H9 (cell line): Measurements from ENCODE around the gene ETV2. TPM values are rescaled to one million over a fixed set of nuclear protein-coding genes. Genes with fewer than 3 reads are reported as not detected.

ENCODE experiments used
- DNase-seq: peaks from one replicate; pipeline ENCODE4 v3.0.0-alpha.2; 2017
- H2AFZ ChIP-seq: one replicate; pipeline ENCODE4 v1.6.1; 2013; ENCODE audit warnings: mild to moderate bottlenecking, low read length, control low read depth, moderate library complexity
- H2AK5ac ChIP-seq: 2 replicates; pipeline ENCODE4 v1.6.1; 2013; ENCODE audit warnings: low read length, control low read depth, mixed read lengths; ENCODE audit not compliant: insufficient read length
- H2BK120ac ChIP-seq: one replicate; pipeline ENCODE4 v1.6.1; 2013; ENCODE audit warnings: low read depth, mild to moderate bottlenecking, low read length, control low read depth, inconsistent platforms; ENCODE audit not compliant: poor library complexity, severe bottlenecking
- H2BK12ac ChIP-seq: 2 replicates; pipeline ENCODE4 v1.6.1; 2013; ENCODE audit warnings: low read length, control low read depth, mixed read lengths, low read depth; ENCODE audit not compliant: insufficient read length
- H2BK15ac ChIP-seq: 2 replicates; pipeline ENCODE4 v1.6.1; 2013; ENCODE audit warnings: low read depth, low read length, control low read depth
- H2BK20ac ChIP-seq: one replicate; pipeline ENCODE4 v1.6.1; 2013; ENCODE audit warnings: low read depth, mild to moderate bottlenecking, low read length, control low read depth, inconsistent platforms; ENCODE audit not compliant: poor library complexity, severe bottlenecking
- H2BK5ac ChIP-seq: 2 replicates; pipeline ENCODE4 v1.6.1; 2013; ENCODE audit warnings: low read length, control low read depth, mixed read lengths; ENCODE audit not compliant: insufficient read length
- H3K14ac ChIP-seq: 2 replicates; pipeline ENCODE4 v1.6.1; 2013; ENCODE audit warnings: low read length, control low read depth; ENCODE audit not compliant: insufficient read depth
- H3K18ac ChIP-seq: 2 replicates; pipeline ENCODE4 v1.6.1; 2013; ENCODE audit warnings: low read depth, mild to moderate bottlenecking, mixed read lengths, low read length, control low read depth; ENCODE audit not compliant: insufficient read length
- H3K23ac ChIP-seq: 2 replicates; pipeline ENCODE4 v1.6.1; 2013; ENCODE audit warnings: low read length, control low read depth, mixed read lengths, low read depth; ENCODE audit not compliant: insufficient read length
- H3K23me2 ChIP-seq: 2 replicates; pipeline ENCODE4 v1.6.1; 2013; ENCODE audit warnings: low read depth, mild to moderate bottlenecking, mixed read lengths, low read length, control low read depth; ENCODE audit not compliant: insufficient read length, poor library complexity, severe bottlenecking
- H3K27ac ChIP-seq: 2 replicates; pipeline ENCODE4 v1.5.1; 2013; ENCODE audit warnings: low read length, control low read depth, mixed read lengths, low read depth; ENCODE audit not compliant: insufficient read length
- H3K27me3 ChIP-seq: 2 replicates; pipeline ENCODE4 v1.6.1; 2013; ENCODE audit warnings: low read length, control low read depth, inconsistent platforms; ENCODE audit not compliant: insufficient read depth
- H3K4ac ChIP-seq: 2 replicates; pipeline ENCODE4 v1.6.1; 2013; ENCODE audit warnings: low read depth, mild to moderate bottlenecking, control low read depth, inconsistent platforms, low read length, moderate library complexity
- H3K4me1 ChIP-seq: 2 replicates; pipeline ENCODE4 v1.6.1; 2013; ENCODE audit warnings: low read length, control low read depth, inconsistent platforms; ENCODE audit not compliant: insufficient read depth
- H3K4me2 ChIP-seq: 2 replicates; pipeline ENCODE4 v1.6.1; 2013; ENCODE audit warnings: low read length, control low read depth, mixed read lengths; ENCODE audit not compliant: insufficient read length, insufficient read depth
- H3K56ac ChIP-seq: 2 replicates; pipeline ENCODE4 v1.6.1; 2013; ENCODE audit warnings: low read depth, mild to moderate bottlenecking, mixed read lengths, low read length, control low read depth; ENCODE audit not compliant: insufficient read length
- H3K79me1 ChIP-seq: 2 replicates; pipeline ENCODE4 v1.6.1; 2013; ENCODE audit warnings: low read depth, mild to moderate bottlenecking, moderate library complexity, low read length, control low read depth, inconsistent platforms; ENCODE audit not compliant: insufficient read depth, poor library complexity, severe bottlenecking
- H3K79me2 ChIP-seq: 2 replicates; pipeline ENCODE4 v1.6.1; 2013; ENCODE audit warnings: low read length, control low read depth, inconsistent platforms; ENCODE audit not compliant: insufficient read depth
- H3K9ac ChIP-seq: 2 replicates; pipeline ENCODE4 v1.6.1; 2013; ENCODE audit warnings: low read length, control low read depth, mixed read lengths; ENCODE audit not compliant: insufficient read length; ENCODE audit errors: extremely low read depth
- H3K9me3 ChIP-seq: one replicate; pipeline ENCODE4 v1.6.1; 2013; ENCODE audit warnings: low read depth, low read length, inconsistent platforms; ENCODE audit not compliant: control insufficient read depth
- H3T11ph ChIP-seq: one replicate; pipeline ENCODE4 v1.6.1; 2013; ENCODE audit warnings: mild to moderate bottlenecking, low read length, control low read depth, inconsistent platforms
- H4K20me1 ChIP-seq: one replicate; pipeline ENCODE4 v1.6.1; 2013; ENCODE audit not compliant: control insufficient read depth, insufficient read length, insufficient read depth
- H4K5ac ChIP-seq: 2 replicates; pipeline ENCODE4 v1.6.1; 2013; ENCODE audit warnings: low read depth, mild to moderate bottlenecking, mixed read lengths, low read length, control low read depth; ENCODE audit not compliant: insufficient read length
- H4K8ac ChIP-seq: replicated peaks from 2 replicates; pipeline ENCODE4 v1.6.1; 2013; ENCODE audit warnings: low read length, control low read depth, mixed read lengths, low read depth; ENCODE audit not compliant: insufficient read length
- H4K91ac ChIP-seq: 2 replicates; pipeline ENCODE4 v1.6.1; 2013; ENCODE audit warnings: low read depth, mild to moderate bottlenecking, moderate library complexity, mixed read lengths, low read length, control low read depth; ENCODE audit not compliant: insufficient read length
- H3K27ac Mint-ChIP-seq, 3 experiments: 2 replicates in 2 of 3; 3 replicates in 1 of 3; pipeline ENCODE4 v1.8.0; 2020 to 2021; ENCODE audit warnings: mixed read lengths in 3 of 3, mild to moderate bottlenecking in 1 of 3, moderate library complexity in 1 of 3
- H3K27me3 Mint-ChIP-seq: 2 replicates; pipeline ENCODE4 v1.8.0; 2021; ENCODE audit warnings: low read depth, mild to moderate bottlenecking, moderate library complexity, mixed read lengths
- H3K36me3 Mint-ChIP-seq, 3 experiments: 2 replicates in 2 of 3; 3 replicates in 1 of 3; pipeline ENCODE4 v1.8.0; 2020 to 2021; ENCODE audit warnings: low read depth in 3 of 3, mixed read lengths in 3 of 3; ENCODE audit not compliant: insufficient read depth in 1 of 3
- H3K4me1 Mint-ChIP-seq, 2 experiments: 2 replicates each; pipeline ENCODE4 v1.8.0; 2020; ENCODE audit warnings: mixed read lengths in 2 of 2
- H3K4me3 Mint-ChIP-seq, 2 experiments: 2 replicates in 1 of 2; 3 replicates in 1 of 2; pipeline ENCODE4 v1.8.0; 2020 to 2021; ENCODE audit warnings: mild to moderate bottlenecking in 2 of 2, mixed read lengths in 2 of 2, moderate library complexity in 1 of 2
- H3K9me3 Mint-ChIP-seq, 2 experiments: 2 replicates in 1 of 2; 3 replicates in 1 of 2; pipeline ENCODE4 v1.8.0; 2020; ENCODE audit warnings: mild to moderate bottlenecking in 2 of 2, mixed read lengths in 2 of 2, moderate library complexity in 1 of 2
- CTCF ChIP-seq: fragments of 200-600 bp; sonication (generic); conservative IDR thresholded peaks from 3 replicates; pipeline ENCODE4 v1.8.0; 2021; ENCODE audit warnings: antibody characterized with exemption, mild to moderate bottlenecking
- WGBS: extraction: QIAGEN DNeasy Blood & Tissue Kit; methylation state at CpG from one replicate; pipeline ENCODE4 v1.1.7; 2013; ENCODE audit warnings: missing lambda C conversion rate, low lambda C conversion rate, mixed read lengths; ENCODE audit not compliant: insufficient read length; ENCODE audit errors: extremely low coverage; 5-methylcytosine and 5-hydroxymethylcytosine counted together
- total RNA-seq: library from RNA; stranded (reverse); gene quantifications from 2 replicates; pipeline ENCODE4 v1.2.1, GENCODE V29; 2021

The ETV2 gene
- total RNA-seq, 1 experiment from 2014 or later: 1.9 TPM

- H2AFZ ChIP-seq: no peak overlapping the region
Measured at GRCh38 chr19:35693422-35693821, 51.9 kb downstream of the ETV2 start.

More at GRCh38 chr19:35693422-35693821, 51.9 kb downstream of the ETV2 start:
- no peak overlapping the region for H3T11ph ChIP-seq
- H4K8ac ChIP-seq: no peak overlapping the region
- TF ChIP-seq CTCF: no peak
- no peak overlapping the region for H3K27ac Mint-ChIP-seq
- H3K79me2 ChIP-seq: no peaks in the 10 kb centered on the region
- no peak overlapping the region for H2BK15ac ChIP-seq
- H3K4me3 Mint-ChIP-seq: peak overlapping the region in 1 of 2 experiments; percentile 50; a peak in 2 of 5 replicates
- H2BK20ac ChIP-seq: no peak overlapping the region
- H3K56ac ChIP-seq: no peak overlapping the region
- peaks cover 5% of the 10 kb centered on the region; the same call in 1 of the 2 replicates for H3K27me3 Mint-ChIP-seq
- H2BK5ac ChIP-seq: no peak overlapping the region
- no peaks in the 10 kb centered on the region for H3K27me3 ChIP-seq
- H2AK5ac ChIP-seq: no peak overlapping the region
- no peak overlapping the region for H3K14ac ChIP-seq
- no peak overlapping the region for H3K9ac ChIP-seq
- H2BK120ac ChIP-seq: no peak overlapping the region
- no peaks in the 10 kb centered on the region for H3K23me2 ChIP-seq
- H4K20me1 ChIP-seq: no peaks in the 10 kb centered on the region
- H3K4me2 ChIP-seq: no peak overlapping the region
- no peak overlapping the region for H3K27ac ChIP-seq
- no peaks in the 10 kb centered on the region for H3K36me3 Mint-ChIP-seq
- peaks cover 3 to 8% of the 10 kb centered on the region in 2 experiments; a peak in 1 of 4 replicates for H3K4me1 Mint-ChIP-seq
- no peak overlapping the region for H3K23ac ChIP-seq
- no peak overlapping the region for H3K18ac ChIP-seq
- peaks cover 0 to 3% of the 10 kb centered on the region in 2 experiments; a peak in 3 of 5 replicates for H3K9me3 Mint-ChIP-seq
- H4K5ac ChIP-seq: no peak overlapping the region
- no peak for DNase-seq
- H3K4me1 ChIP-seq: no peaks in the 10 kb centered on the region
- no peaks in the 10 kb centered on the region for H3K9me3 ChIP-seq
- H3K79me1 ChIP-seq: no peaks in the 10 kb centered on the region
- H2BK12ac ChIP-seq: no peak overlapping the region
- no CpG with 5 or more reads among the region's 8 CpGs for whole genome bisulfite sequencing
- H4K91ac ChIP-seq: no peak overlapping the region
- H3K4ac ChIP-seq: no peak overlapping the region
